A549 treated with Mapracorat at 1 μM for 4 hours (cell line): ENCODE measurements around the gene TSHR. TPM values are rescaled to one million over a fixed set of nuclear protein-coding genes. Genes with fewer than 3 reads are reported as not detected.

Experiments
- total RNA-seq: library from RNA; stranded (reverse); fragments of 200-300 nt; extraction: Qiagen RNA extraction; gene quantifications from 5 replicates; pipeline ENCODE4 v1.2.3, GENCODE V29; 2022

TSHR gene
- not detected in 5 replicates for total RNA-seq

DNA sequence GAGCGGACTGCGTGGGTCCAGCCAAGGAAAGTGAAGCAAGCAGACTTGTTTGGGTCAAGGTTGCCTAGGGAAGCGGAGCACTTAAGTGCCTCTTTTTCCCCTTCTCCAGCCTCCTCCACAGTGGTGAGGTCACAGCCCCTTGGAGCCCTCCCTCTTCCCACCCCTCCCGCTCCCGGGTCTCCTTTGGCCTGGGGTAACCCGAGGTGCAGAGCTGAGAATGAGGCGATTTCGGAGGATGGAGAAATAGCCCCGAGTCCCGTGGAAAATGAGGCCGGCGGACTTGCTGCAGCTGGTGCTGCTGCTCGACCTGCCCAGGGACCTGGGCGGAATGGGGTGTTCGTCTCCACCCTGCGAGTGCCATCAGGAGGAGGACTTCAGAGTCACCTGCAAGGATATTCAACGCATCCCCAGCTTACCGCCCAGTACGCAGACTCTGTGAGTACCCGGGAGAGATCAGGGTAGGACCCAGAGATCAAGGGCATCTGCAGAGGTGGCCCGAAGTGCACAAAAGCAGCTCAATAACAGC, at the start of gene TSHR:
TSS of gene TSHR (plus strand) at position 206 of the 526 bp plus-strand sequence. CDS start at position 266, 60 bp downstream.

DNA sequence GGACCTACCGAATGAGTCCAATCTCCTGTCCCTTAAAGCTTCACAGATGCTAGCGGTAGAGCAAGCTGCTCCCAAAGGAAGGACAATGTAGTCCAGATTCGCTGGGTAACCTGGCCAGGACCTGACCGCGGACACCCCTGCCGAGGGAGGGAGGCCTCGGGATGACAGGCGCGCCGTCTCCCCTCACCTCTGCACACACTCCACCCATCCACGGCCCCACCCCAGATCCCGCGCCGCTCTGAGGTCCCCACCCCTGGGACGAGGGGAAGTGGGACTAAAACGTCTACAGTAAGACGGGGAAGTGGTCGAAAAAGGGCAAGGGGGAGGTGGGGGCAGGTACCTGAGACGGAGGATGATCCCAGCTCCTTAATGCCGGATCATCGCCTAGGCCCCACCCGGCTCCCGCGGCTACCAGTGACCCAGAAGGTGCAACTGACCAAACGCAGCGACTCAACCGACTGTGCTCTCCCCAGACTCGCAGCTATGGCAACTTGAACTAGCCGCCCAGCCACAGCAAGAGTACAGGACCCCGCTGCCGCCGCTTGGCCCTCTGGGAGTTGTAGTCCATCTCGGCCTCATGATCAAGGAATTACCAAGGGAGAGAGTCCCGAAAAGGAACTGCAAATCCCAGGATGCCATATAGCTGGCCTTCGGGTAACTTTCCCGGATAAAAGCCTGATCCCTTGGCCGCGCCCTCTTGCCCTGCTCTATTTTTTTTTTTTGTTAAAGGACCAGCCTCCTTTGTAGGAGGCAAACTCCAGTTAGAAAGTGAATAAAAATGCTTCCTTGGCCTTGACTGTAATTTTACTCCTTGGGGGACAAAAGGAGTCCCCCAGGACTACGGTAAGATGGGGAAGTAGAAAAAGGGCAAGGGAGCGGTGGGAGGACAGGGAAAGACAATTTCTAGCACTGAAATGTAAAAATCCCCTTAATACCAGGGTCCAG, 13.9 kb upstream of the TSHR start, which contains the start of gene CEP128:
TSS of gene CEP128 (minus strand) at position 498 of the 945 bp plus-strand sequence.

Other genes with a start within 250 kb of the TSHR start
- gene CEP128, start 13.9 kb upstream of the TSHR start, total RNA-seq: 5.0 to 6.5 TPM (median 5.4 TPM) in 5 replicates